ENCODE results near the gene CYB5A.
"Not testable (repeated sequence)": the region's sequence is repeated elsewhere in the genome, so short reads cannot be mapped to it uniquely, and the experiment has no call there.

CYB5A gene

DNA sequence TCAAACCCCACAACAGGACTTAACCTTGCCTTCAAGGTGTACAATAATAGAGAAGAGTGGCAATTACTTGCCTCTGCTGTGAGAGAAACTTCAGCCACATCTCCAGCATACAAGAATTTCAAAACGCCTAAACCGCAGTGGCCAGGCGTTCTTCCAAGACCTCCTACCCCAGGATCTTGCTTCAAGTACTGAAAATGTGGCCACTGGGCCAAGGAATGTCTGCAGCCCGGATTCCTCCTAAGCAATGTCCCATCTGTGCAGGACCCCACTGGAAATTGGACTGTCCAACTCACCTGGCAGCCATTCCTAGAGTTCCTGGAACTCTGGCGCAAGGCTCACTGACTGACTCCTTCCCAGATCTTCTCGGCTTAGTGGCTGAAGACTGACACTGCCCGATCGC, 2.8 kb upstream of the CYB5A start:
- DNase-seq (ENCODE audit: low read depth in 2 of 2), result no peak

GRCh38 chr18:74292982-74293381, 1.2 kb upstream of the CYB5A start:
- not testable (repeated sequence) for DNase-seq (ENCODE audit: low read depth in 2 of 2)

- no peak for DNase-seq (ENCODE audit: low read depth in 2 of 2)
Measured at GRCh38 chr18:74292541-74292858, 737 bp upstream of the CYB5A start.

DNA sequence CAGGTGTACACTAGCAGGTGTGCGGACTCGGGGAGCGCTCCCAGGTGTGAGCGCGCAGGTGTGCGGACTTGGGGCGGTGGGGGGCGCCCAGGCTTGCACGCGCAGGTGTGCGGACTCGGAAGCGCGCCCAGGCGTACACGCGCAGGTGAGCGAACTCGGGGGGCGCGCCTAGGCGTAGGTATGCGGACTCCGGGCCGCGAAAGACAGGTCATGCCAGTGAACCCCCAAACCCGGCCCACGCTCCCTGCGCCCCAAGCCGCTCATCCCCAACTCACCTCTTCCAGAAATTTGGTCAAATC, 342 bp downstream of the CYB5A start:
- DNase-seq (ENCODE audit: low read depth in 2 of 2), result no peak

GRCh38 chr18:74290794-74291471, 830 bp downstream of the CYB5A start:
- no peak for DNase-seq (ENCODE audit: low read depth in 2 of 2)

DNA sequence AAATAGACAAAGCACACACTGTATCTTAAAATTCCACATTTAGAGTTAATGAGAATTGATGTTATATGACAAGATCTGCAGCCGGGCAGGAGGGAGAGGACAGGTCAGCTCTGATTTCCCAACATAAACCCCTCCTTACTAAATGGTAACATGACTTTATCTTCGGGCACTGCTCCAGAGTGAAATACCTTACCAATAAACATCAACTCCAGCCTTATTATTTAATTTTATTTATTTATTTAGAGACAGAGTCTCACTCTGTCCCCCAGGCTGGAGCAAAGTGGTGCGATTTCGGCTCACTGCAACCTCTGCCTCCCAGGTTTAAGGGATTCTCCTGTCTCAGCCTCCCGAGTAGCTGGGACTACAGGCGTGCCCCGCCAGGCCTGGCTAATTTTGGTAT, 1.7 kb downstream of the CYB5A start:
- no peak for DNase-seq (ENCODE audit: low read depth in 2 of 2)

GRCh38 chr18:74289137-74289536, 2.6 kb downstream of the CYB5A start:
- DNase-seq (ENCODE audit: low read depth in 2 of 2), result no peak

DNA sequence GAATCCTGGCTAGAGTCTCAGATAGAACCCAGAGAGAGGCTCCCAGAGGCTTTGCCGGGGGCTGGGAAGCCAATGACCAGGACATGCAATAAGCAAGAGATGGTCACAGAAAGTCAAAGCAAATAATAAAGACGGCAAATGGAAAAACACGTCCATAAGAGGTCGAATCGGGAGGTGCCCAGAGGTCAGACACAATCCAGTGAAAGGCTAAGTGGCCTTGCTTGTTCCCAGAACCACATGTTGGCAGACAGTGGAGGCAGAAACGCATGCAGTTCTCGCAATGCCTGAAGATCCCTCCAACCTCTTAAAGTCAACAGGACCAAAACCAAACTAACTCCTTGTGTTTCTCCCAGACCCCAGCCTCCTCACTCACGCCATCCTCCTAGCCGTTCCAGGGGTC, 3.0 kb downstream of the CYB5A start:
- no peak for DNase-seq (ENCODE audit: low read depth in 2 of 2)

DNA sequence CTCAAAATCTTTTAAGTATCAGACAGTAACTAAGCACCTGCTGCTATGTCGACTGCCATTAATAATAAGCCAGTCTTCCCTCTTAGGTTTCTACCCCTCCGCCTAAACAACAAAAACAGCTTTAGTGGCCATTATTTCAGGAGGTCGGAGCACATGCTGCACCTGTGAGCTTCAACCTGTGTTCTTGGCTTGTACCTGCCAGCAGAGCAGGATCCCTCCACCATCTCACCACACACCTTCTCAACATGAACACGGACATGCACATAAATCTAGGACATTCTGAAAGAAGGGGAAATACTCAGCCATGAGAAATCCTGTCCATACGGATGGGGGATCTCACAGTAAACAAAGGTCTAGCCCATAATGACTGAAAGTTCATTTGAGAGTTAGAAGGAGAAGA, 3.7 kb downstream of the CYB5A start:
- DNase-seq (ENCODE audit: low read depth in 2 of 2), result no peak

DNA sequence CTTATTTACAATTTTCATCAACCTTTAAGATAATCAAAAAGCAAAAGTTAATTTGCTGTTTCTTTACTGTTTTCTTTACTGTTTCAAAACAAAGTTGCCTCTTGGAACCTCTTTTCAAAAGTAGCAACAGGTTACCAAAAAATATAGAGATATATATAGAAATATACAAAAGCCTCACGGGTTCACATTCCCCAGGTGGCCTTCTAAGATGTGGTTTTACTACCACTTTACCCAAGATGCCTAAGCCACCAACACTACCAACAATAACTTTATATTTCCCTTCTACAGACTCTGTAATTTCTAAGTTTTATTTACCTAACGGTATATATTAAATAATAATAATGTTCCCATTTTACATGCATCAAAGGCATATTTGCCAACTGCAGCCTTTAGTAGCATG, 4.9 kb downstream of the CYB5A start:
- no peak for DNase-seq (ENCODE audit: low read depth in 2 of 2)

GRCh38 chr18:74286106-74286855, 5.5 kb downstream of the CYB5A start:
- no peak for DNase-seq (ENCODE audit: low read depth in 2 of 2)

DNA sequence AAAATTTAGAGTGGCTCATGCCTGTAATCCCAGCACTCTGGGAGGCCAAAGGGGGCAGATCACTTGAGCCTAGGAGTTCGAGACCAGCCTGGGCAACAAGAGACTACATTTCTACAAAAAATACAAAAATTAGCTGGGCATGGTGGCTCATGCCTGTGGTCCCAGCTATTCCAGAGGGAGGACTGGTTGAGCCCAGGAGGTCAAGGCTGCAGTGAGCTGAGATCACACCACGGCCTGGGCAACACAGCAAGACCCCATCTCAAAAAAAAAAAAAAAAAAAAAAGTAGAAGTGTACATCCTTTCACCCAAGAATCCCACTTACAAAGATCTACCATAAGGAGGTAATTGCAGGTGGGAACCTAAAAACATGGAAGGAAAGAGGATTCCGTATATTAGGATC, 6.2 kb downstream of the CYB5A start:
- DNase-seq (ENCODE audit: low read depth in 2 of 2), result not testable (repeated sequence)

GRCh38 chr18:74284980-74285355, 6.8 kb downstream of the CYB5A start:
- no peak for DNase-seq (ENCODE audit: low read depth in 2 of 2)

DNA sequence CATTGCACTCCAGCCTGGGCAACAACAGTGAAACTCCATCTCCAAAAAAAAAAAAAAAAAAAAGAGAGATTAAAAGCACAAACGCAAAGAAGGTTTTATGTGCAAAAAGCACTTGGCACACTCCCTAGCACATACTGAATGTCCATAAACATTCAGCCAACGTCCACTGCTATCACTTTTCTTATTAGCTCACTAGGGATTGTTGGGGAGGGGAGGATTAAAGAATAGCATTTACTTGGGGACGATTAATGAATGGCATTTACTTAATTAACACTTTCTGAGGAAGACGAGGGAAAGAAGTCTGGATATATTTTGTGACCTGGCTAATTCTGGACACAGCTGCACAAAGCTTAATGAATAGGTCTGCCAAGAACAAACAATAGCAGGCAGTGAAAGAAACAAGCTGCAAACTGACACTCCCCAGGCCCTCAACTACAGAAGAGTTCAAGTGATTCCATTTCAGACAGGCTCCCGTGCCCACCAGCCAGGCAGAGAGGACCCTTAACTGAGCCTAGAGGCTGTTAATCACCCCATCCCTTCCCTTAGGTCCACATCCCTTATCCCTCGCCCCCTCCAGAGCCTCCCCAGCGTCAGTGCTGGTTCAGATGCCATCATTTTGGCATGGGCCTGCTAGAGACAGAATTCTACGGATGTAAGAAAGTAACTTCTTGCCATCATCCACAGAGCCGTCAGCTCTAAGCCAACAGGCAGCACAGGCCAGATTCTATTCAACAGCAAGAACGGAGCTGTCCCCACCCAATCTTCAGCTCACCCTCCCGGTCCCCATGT, 7.4 kb downstream of the CYB5A start:
- DNase-seq (ENCODE audit: low read depth in 2 of 2), result no peak

GRCh38 chr18:74283646-74284045, 8.1 kb downstream of the CYB5A start:
- no peak for DNase-seq (ENCODE audit: low read depth in 2 of 2)

DNA sequence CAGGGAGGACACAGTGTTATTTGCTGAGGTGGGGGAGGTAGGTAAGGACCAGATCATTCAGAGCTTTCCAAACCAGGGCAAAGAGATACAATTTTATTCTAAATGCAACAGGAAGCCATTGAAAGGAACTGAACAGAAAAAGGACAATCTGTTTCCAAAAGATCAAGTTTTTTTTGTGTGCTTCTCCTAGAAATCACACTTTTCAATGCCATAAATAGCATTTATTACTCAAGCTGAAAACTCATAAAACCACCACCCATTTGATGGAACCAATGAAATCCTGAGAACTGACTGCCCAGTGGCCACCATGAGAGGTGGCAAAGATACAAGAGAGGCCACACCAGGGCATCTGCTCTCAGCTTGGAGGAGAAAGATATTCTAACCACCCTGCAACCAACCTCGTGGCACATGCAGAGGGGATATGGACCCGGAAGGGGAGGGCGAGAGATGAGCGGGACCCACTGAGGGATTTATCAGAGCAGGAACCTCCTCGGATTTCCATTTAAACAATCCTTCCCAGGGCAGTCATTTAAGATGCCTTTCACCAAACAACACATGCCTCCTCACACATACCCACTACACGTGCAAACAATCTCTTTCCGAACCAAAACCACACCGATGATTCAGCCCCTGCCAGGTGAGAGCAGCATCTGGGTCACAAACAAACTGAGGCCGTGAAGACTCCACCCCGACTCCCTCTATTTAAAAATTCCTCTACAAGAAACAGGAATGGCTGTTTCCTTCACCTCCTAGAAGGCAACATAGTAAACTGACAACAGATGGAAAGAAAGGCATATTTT, 8.8 kb downstream of the CYB5A start:
- DNase-seq (ENCODE audit: low read depth in 2 of 2), result no peak

DNA sequence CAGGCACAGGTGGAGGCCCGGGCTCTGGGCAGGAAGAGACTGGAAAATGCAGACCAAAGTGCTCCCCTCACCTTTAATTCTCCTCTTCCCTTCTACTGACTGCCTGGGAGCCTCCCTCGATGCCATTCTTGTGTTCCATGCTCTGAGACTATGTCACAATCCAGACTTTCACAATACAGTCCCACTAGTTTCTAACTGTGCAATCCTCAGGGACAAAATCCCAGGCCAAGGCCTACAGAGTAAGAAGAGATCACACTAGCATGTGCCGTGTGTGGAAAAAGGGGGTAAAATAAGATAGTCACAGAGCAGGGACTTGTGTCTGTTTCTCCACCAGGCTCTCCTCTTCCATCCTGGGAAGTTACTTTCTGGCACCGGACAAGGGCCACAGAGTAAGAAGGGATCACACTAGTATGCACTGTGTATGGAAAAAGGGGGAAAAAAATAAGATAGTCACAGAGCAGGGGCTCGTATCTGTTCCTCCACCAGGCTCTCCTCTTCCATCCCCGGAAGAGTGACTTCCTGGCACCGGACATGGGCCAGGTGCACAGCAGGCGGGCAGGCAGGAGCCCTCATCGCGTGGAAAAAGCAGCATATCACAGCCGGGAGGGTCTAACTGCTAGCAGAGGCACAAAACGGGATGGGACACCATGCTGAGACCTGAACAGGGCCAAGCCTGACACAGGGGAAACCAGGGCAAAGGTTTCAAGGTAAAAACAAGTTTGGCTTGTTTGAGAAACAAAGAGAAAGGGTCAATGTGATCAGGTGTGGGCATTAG, 9.6 kb downstream of the CYB5A start:
- DNase-seq (ENCODE audit: low read depth in 2 of 2), result no peak

DNA sequence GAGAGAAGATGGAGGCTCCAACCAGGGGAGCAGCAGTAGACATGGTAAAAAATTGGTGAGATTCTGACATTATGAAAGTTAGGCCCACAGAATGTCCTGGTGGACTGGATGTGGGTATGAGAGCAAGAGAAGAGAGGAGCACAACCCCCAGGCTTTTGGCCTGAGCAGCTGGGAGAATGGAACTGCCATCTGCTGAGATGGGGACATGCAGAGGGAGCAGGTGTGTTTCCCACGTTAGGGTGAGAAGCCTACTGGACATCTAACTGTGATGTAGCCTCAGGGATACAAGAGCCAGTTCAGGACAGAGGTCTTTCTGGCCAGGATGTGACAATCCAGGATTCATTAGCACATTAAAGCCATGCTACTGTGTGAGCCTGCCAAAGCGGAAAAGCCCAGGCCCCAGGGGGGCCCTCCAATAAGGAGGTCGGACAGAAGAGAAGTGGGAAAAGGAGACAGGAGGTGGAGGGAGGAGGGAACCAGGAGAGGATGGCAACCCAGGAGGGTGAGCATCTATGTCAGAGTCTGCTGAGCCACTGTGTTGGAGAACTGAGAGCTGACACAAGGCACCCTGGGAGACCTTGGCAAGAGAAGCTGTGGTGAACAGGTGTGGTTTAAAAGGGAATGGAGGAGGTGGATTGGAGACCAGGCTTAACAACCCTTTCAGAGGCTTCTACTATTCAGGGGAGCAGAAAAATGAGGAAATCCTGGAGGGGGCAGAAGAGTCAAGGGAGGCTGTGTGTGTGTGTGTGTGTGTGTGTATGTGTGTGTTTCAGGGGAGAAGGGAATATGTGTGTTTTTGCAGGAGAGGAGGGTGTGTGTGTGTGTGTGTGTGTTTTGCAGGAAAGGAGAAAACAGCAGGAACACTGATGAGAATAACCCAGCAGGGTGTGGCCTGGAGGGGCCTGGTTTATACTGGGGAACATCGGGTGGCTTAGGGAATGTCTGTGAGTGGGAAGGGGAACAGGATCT, 10.5 kb downstream of the CYB5A start:
- no peak for DNase-seq (ENCODE audit: low read depth in 2 of 2)

DNA sequence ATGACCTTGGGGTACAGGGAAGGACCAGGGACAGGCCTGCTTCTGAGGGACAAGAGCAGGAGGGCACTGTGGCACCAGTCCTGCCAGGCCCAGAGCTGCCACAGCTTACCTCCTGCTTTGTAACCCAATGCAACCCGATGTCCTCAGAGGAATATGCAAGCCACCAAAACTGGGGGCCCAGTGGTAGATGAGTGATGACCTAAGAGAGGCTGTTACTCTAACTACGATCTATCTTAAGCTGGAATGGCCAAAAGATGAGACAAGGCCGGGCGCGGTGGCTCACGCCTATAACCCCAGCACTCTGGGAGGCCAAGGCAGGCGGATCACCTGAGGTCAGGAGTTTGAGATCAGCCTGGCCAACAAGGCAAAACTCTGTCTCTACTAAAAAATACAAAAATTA, 12.8 kb downstream of the CYB5A start:
- DNase-seq (ENCODE audit: low read depth in 2 of 2), result no peak

GRCh38 chr18:74278058-74278457, 13.7 kb downstream of the CYB5A start:
- DNase-seq (ENCODE audit: low read depth in 2 of 2), result no peak

Data from stimulated activated CD8-positive, alpha-beta memory T cell treated with anti-CD3 and anti-CD28 coated beads, Interleukin-2, amount 100 ng/mL, for 1 hour (primary cell).